ENCODE results near the gene HYAL4.

DNA sequence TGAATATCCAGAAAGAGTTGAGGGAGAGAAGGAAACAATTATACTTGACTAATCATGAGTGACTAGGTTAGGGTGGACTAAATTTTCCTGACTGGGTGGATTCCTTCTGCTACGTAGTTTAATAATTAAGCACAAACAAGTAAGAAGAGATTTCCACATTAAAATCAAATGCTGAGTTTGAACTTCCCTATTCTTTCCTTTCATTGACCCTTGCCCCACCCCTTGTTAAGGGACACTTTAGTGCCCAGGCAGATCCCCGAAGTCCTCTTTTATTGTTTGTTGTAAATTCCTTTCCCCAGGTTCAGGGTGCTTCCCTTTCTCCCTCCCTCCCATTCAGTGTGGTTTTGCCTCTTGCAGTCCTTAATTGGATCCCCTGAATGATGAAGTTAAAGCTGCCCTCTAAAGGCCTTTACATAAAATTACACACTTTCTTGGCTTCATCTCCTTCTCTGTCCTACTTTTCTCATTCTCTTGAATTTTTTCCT is 71.3 kb downstream of the HYAL4 start:
- TF ChIP-seq CTCF (IDR thresholded peaks at IDR 0.05) (peak; percentile 79), ZFX (IDR thresholded peaks at IDR 0.05; ENCODE audit: borderline replicate concordance) (no peak)
